GM12878 (cell line): ENCODE measurements around the gene RHBDD1. TPM values are rescaled to one million over a fixed set of nuclear protein-coding genes. Genes with fewer than 3 reads are reported as not detected.

ENCODE experiments used
- ATAC-seq: fragments of 200-7000 bp; cut with Tn5 transposase; 3 replicates; pipeline ENCODE4 v1.9.1; 2020; ENCODE audit warnings: mild to moderate bottlenecking, moderate library complexity
- BruUV-seq: library from RNA; stranded (reverse); fragments of 400-500 nt; replicated peaks from 2 replicates; lab custom pipeline; 2021; lab: Mats Ljungman, UMichigan
- CTCF ChIA-PET: fragments of 300-600 bp; sonication (Branson Sonifier 250); formaldehyde crosslinking; extraction: SDS; loops from one replicate; lab custom pipeline; 2021; ENCODE audit warnings: inconsistent platforms; lab: Yijun Ruan, JAX
- POLR2A ChIA-PET: fragments of 350-600 bp; formaldehyde crosslinking; extraction: SDS; loops from one replicate; lab custom pipeline; 2021; ENCODE audit warnings: inconsistent platforms; lab: Charles Lee
- RAD21 ChIA-PET: fragments of 300-600 bp; sonication (Branson Sonifier 250); formaldehyde crosslinking; loops from one replicate; lab custom pipeline; 2023; ENCODE audit warnings: antibody characterized with exemption; ENCODE audit not compliant: unreplicated experiment; lab: Charles Lee
- SMC1A ChIA-PET: fragments of 300-600 bp; sonication (Branson Sonifier 250); formaldehyde crosslinking; loops from one replicate; lab custom pipeline; 2023; ENCODE audit not compliant: unreplicated experiment, uncharacterized antibody; lab: Charles Lee
- DNase-seq: peaks from one replicate; pipeline ENCODE4 v3.0.0-alpha.2; 2011; ENCODE audit warnings: low read depth, low spot score
- FAIRE-seq: peaks from 3 replicates; lab custom pipeline; 2011; peaks lifted over from hg19 to GRCh38; lab: Jason Lieb, UNC
- H2AFZ ChIP-seq: 2 replicates; pipeline ENCODE4 v1.6.0; 2011; ENCODE audit warnings: low read depth, low read length, control low read depth; ENCODE audit not compliant: control insufficient read depth
- H3K27ac ChIP-seq: 2 replicates; pipeline ENCODE4 v1.5.1; 2011; ENCODE audit warnings: control low read depth; ENCODE audit not compliant: control insufficient read depth, insufficient read depth
- H3K27me3 ChIP-seq, 2 experiments: replicated peaks in 1 of 2; 2 replicates each; pipeline versions ENCODE4 v1.6.0 to v1.6.1; 2011; ENCODE audit warnings: low read length in 1 of 2; ENCODE audit not compliant: control insufficient read depth in 2 of 2, insufficient read depth in 2 of 2
- H3K36me3 ChIP-seq, 2 experiments: 2 replicates each; pipeline ENCODE4 v1.5.1; 2011; ENCODE audit warnings: low read length in 1 of 2; ENCODE audit not compliant: control insufficient read depth in 2 of 2, insufficient read depth in 2 of 2
- H3K4me1 ChIP-seq: 2 replicates; pipeline ENCODE4 v1.6.1; 2011; ENCODE audit warnings: mild to moderate bottlenecking, low read length, moderate library complexity, mixed read lengths; ENCODE audit not compliant: control insufficient read depth, insufficient read depth
- H3K4me2 ChIP-seq: 2 replicates; pipeline ENCODE4 v1.6.0; 2011; ENCODE audit warnings: control low read depth; ENCODE audit not compliant: control insufficient read depth, insufficient read depth
- H3K4me3 ChIP-seq: fragments of 200-600 bp; sonication (generic); 2 replicates; pipeline ENCODE4 v1.5.1; 2016
- H3K79me2 ChIP-seq: 2 replicates; pipeline ENCODE4 v1.6.0; 2011; ENCODE audit warnings: low read length; ENCODE audit not compliant: control insufficient read depth, insufficient read depth
- H3K9ac ChIP-seq: 2 replicates; pipeline ENCODE4 v1.8.0; 2011; ENCODE audit warnings: low read length, control low read depth, mixed read lengths; ENCODE audit not compliant: control insufficient read depth, insufficient read depth
- H3K9me3 ChIP-seq: replicated peaks from 3 replicates; pipeline ENCODE4 v1.5.1; 2011; ENCODE audit warnings: mild to moderate bottlenecking, low read length; ENCODE audit not compliant: control insufficient read depth, insufficient read depth
- H4K20me1 ChIP-seq: 2 replicates; pipeline ENCODE4 v1.6.0; 2011; ENCODE audit not compliant: control insufficient read depth, insufficient read depth
- ATF7 ChIP-seq: fragments of 450-650 bp; IDR thresholded peaks from 2 replicates; pipeline ENCODE4 v1.6.1; 2016; ENCODE audit warnings: low read depth, mild to moderate bottlenecking
- BRCA1 ChIP-seq: IDR thresholded peaks from 2 replicates; pipeline ENCODE4 v1.6.1; 2011; ENCODE audit warnings: low read depth, low read length, improper control_type of control experiment
- CEBPB ChIP-seq, 2 experiments: fragments of 150-350 bp in 1 of 2; IDR thresholded peaks; 2 replicates each; pipeline ENCODE4 v1.6.1; 2012 to 2014; ENCODE audit warnings: low read depth in 2 of 2, low read length in 2 of 2, borderline replicate concordance in 1 of 2, inconsistent platforms in 1 of 2
- HDAC6 ChIP-seq: fragments of 200-600 bp; sonication (generic); IDR thresholded peaks from one replicate; pipeline ENCODE4 v1.8.0; 2017; ENCODE audit warnings: antibody characterized with exemption; ENCODE audit not compliant: unreplicated experiment
- MTA3 ChIP-seq: IDR thresholded peaks from 2 replicates; pipeline ENCODE4 v1.6.1; 2012; ENCODE audit warnings: low read length, inconsistent platforms, borderline replicate concordance
- NR2C1 ChIP-seq: fragments of 450-650 bp; IDR thresholded peaks from 2 replicates; pipeline ENCODE4 v1.6.1; 2017; ENCODE audit warnings: antibody characterized with exemption, mild to moderate bottlenecking, moderate library complexity
- PML ChIP-seq: IDR thresholded peaks from 2 replicates; pipeline ENCODE4 v1.6.1; 2012; ENCODE audit warnings: low read length, inconsistent platforms
- RB1 ChIP-seq: fragments of 450-650 bp; formaldehyde crosslinking; IDR thresholded peaks from 2 replicates; pipeline ENCODE4 v1.6.1; 2017; ENCODE audit warnings: mild to moderate bottlenecking, borderline replicate concordance
- RCOR1 ChIP-seq: conservative IDR thresholded peaks from 2 replicates; pipeline ENCODE4 v1.6.1; 2012; ENCODE audit warnings: low read depth, low read length, improper control_type of control experiment
- TAF1 ChIP-seq: IDR thresholded peaks from 2 replicates; pipeline ENCODE4 v1.6.1; 2011; ENCODE audit warnings: mild to moderate bottlenecking, low read depth, low read length, borderline replicate concordance
- WGBS: methylation state at CpG from one replicate; pipeline ENCODE4 v1.1.6; 2016; ENCODE audit warnings: low lambda C conversion rate; ENCODE audit not compliant: insufficient replicate concordance, insufficient coverage; ENCODE audit errors: missing lambda C conversion rate; 5-methylcytosine and 5-hydroxymethylcytosine counted together
- in situ Hi-C: fragments of 300-500 bp; cut with MboI; formaldehyde crosslinking; loops from 9 replicates; pipeline ENCODE4 v1.14.3; 2018; ENCODE audit warnings: mixed read lengths
- intact Hi-C: fragments of 100-400 bp; cut with micrococcal nuclease; formaldehyde crosslinking; loops from one replicate; pipeline ENCODE4 v1.14.2; 2022; ENCODE audit not compliant: unreplicated experiment
- polyA plus RNA-seq, 11 experiments: library from polyadenylated mRNA; depleted of rRNA in 4 of 11; unstranded in 6 of 11; stranded (reverse) in 5 of 11; fragments of >200 nt; fragmentation: Nextera tagmentation in 4 of 11; fragmentation: Illumina TruSeq in 1 of 11; extraction: Ambion mirVana in 4 of 11; extraction: Trizol in 1 of 11; gene quantifications; 1 replicate in 1 of 11; 2 replicates in 10 of 11; pipeline versions ENCODE4 v1.2.1 to v1.2.3, GENCODE V29; 2011 to 2016; ENCODE audit warnings: inconsistent platforms in 2 of 11, missing spikeins in 2 of 11, low read depth in 1 of 11
- total RNA-seq, 4 experiments: library from RNA; depleted of rRNA in 3 of 4; stranded (reverse); fragments of >200 nt in 3 of 4; fragmentation: Illumina TruSeq in 1 of 4; extraction: Trizol in 1 of 4; gene quantifications; 2 replicates each; pipeline versions ENCODE4 v1.2.1 to v1.2.3, GENCODE V29; 2013 to 2021
- TF ChIP-seq, protein P1 (sequence below): fragments of 150-350 bp; IDR thresholded peaks from 2 replicates; pipeline ENCODE4 v1.6.1; 2016; ENCODE audit warnings: low read depth, low read length
- TF ChIP-seq, protein P2 (sequence below): fragments of 450-650 bp; IDR thresholded peaks from 2 replicates; pipeline ENCODE4 v1.6.1; 2017; ENCODE audit warnings: borderline replicate concordance
- TF ChIP-seq, protein P3 (sequence below): IDR thresholded peaks from 2 replicates; pipeline ENCODE4 v1.6.1; 2012; ENCODE audit warnings: low read depth, low read length, improper control_type of control experiment

RHBDD1 gene
- total and polyA plus RNA-seq, 10 of the 15 experiments (the other 5 are each of a cell fraction or from before 2014, with no cell fraction given) = 7.1 to 36.4 (median 14.7) TPM

DNA sequence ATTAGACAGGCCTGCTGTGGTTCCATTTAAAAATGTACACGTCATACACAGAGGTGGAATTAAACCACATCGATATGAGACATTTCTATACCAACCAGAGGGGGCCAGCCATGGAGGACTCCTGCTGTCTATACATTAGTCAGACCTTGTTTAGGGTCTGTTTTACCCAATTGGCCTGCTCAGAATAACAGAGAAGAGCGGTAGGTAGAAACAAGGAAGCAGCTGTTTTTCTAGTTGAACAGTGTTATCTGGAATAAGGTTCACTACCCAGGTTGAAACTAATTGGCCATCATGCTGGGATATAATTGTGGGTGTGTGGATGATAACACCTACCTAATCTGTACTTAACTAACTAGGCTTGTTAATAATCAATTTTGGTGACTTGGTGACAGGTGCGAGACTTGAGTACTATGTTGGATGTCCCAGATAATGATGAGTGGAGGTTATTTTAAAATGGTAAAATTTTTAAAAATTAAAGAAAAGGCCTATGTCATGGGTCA is 47.5 kb downstream of the RHBDD1 start:
- SMC1A ChIA-PET = interaction anchor here (0.9 kb wide), 1 partner anchor 59 kb away, joined by 3 read pairs; no protein-coding TSS in a partner anchor
- intact Hi-C loops = no loop called here

More for the DNA sequence above, 47.5 kb downstream of the RHBDD1 start:
- no peaks in the 10 kb centered on the region for H4K20me1 ChIP-seq
- no TSS peak for BruUV-seq
- no peaks in the 10 kb centered on the region for H3K27me3 ChIP-seq
- no peak overlapping the region for H3K27ac ChIP-seq
- 85% methylated on average over 4 of the region's 4 CpGs for WGBS
- CTCF ChIA-PET = no interaction called here
- peaks cover 4% of the 10 kb centered on the region; the same call in 2 of the 3 replicates for H3K9me3 ChIP-seq
- 0 out of 4 replicates have a peak, but pooled peaks cover 0 to 3% of the 10 kb centered on the region in 2 experiments for H3K36me3 ChIP-seq
- RAD21 ChIA-PET = no interaction called here
- no peak for ATAC-seq
- DNase-seq = no peak
- no peaks in the 10 kb centered on the region for H3K4me1 ChIP-seq
- H3K79me2 ChIP-seq = no peaks in the 10 kb centered on the region
- H3K4me3 ChIP-seq = no peak overlapping the region
- in situ Hi-C loops = no loop called here
- H2AFZ ChIP-seq = no peak overlapping the region
- POLR2A ChIA-PET = no interaction called here
- no peak for FAIRE-seq
- H3K9ac ChIP-seq = no peak overlapping the region
- no peak overlapping the region for H3K4me2 ChIP-seq
- TF ChIP-seq MTA3 (no peak), CEBPB (IDR thresholded peaks at IDR 0.05; ENCODE audit: borderline replicate concordance in 1 of 2, low read depth in 2 of 2, low read length in 2 of 2) (no peak), RCOR1 (no peak), BRCA1 (no peak), HDAC6 (no peak), PML (no peak), TAF1 (no peak), NR2C1 (no peak), RB1 (no peak), ATF7 (no peak)
- TF ChIP-seq, protein P1, sequence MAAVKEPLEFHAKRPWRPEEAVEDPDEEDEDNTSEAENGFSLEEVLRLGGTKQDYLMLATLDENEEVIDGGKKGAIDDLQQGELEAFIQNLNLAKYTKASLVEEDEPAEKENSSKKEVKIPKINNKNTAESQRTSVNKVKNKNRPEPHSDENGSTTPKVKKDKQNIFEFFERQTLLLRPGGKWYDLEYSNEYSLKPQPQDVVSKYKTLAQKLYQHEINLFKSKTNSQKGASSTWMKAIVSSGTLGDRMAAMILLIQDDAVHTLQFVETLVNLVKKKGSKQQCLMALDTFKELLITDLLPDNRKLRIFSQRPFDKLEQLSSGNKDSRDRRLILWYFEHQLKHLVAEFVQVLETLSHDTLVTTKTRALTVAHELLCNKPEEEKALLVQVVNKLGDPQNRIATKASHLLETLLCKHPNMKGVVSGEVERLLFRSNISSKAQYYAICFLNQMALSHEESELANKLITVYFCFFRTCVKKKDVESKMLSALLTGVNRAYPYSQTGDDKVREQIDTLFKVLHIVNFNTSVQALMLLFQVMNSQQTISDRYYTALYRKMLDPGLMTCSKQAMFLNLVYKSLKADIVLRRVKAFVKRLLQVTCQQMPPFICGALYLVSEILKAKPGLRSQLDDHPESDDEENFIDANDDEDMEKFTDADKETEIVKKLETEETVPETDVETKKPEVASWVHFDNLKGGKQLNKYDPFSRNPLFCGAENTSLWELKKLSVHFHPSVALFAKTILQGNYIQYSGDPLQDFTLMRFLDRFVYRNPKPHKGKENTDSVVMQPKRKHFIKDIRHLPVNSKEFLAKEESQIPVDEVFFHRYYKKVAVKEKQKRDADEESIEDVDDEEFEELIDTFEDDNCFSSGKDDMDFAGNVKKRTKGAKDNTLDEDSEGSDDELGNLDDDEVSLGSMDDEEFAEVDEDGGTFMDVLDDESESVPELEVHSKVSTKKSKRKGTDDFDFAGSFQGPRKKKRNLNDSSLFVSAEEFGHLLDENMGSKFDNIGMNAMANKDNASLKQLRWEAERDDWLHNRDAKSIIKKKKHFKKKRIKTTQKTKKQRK = no peak
- TF ChIP-seq, protein P2, sequence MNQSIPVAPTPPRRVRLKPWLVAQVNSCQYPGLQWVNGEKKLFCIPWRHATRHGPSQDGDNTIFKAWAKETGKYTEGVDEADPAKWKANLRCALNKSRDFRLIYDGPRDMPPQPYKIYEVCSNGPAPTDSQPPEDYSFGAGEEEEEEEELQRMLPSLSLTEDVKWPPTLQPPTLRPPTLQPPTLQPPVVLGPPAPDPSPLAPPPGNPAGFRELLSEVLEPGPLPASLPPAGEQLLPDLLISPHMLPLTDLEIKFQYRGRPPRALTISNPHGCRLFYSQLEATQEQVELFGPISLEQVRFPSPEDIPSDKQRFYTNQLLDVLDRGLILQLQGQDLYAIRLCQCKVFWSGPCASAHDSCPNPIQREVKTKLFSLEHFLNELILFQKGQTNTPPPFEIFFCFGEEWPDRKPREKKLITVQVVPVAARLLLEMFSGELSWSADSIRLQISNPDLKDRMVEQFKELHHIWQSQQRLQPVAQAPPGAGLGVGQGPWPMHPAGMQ = no peak
- TF ChIP-seq, protein P3, sequence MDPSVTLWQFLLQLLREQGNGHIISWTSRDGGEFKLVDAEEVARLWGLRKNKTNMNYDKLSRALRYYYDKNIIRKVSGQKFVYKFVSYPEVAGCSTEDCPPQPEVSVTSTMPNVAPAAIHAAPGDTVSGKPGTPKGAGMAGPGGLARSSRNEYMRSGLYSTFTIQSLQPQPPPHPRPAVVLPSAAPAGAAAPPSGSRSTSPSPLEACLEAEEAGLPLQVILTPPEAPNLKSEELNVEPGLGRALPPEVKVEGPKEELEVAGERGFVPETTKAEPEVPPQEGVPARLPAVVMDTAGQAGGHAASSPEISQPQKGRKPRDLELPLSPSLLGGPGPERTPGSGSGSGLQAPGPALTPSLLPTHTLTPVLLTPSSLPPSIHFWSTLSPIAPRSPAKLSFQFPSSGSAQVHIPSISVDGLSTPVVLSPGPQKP = no peak
